Activated CD4-positive, alpha-beta T cell treated with anti-CD3 and anti-CD28 coated beads for 1 hour (primary cell): ENCODE data around the gene IP6K2.
"Not testable (repeated sequence)": the region's sequence is repeated elsewhere in the genome, so short reads cannot be mapped to it uniquely, and the experiment has no call there.

Experiments
- DNase-seq: peaks from one replicate; pipeline ENCODE4 v3.0.0-alpha.2; 2020

Gene IP6K2

GRCh38 chr3:48716982-48717746, at the start of gene IP6K2:
IP6K2 (minus strand) TSS chr3:48717221; CDS start chr3:48695291, 21,930 bp downstream.
- DNase-seq = peak; percentile 97

GRCh38 chr3:48765376-48765775, 48.4 kb upstream of the IP6K2 start:
- DNase-seq = no peak

- no peak for DNase-seq
Observed at GRCh38 chr3:48762816-48763215, 45.8 kb upstream of the IP6K2 start.

GRCh38 chr3:48759991-48760540, 43.0 kb upstream of the IP6K2 start:
- DNase-seq = not testable (repeated sequence)

GRCh38 chr3:48759531-48759930, 42.5 kb upstream of the IP6K2 start:
- not testable (repeated sequence) for DNase-seq

- no peak for DNase-seq
Observed at GRCh38 chr3:48759071-48759470, 42.0 kb upstream of the IP6K2 start.

GRCh38 chr3:48756640-48757039, 39.6 kb upstream of the IP6K2 start:
- no peak for DNase-seq

GRCh38 chr3:48750856-48751255, 33.8 kb upstream of the IP6K2 start:
- no peak for DNase-seq

GRCh38 chr3:48748754-48749153, 31.7 kb upstream of the IP6K2 start:
- no peak for DNase-seq

- DNase-seq = no peak
Observed at GRCh38 chr3:48747706-48748105, 30.7 kb upstream of the IP6K2 start.

GRCh38 chr3:48747015-48747615, 30.1 kb upstream of the IP6K2 start:
- no peak for DNase-seq

- no peak for DNase-seq
Observed at GRCh38 chr3:48743773-48744172, 26.8 kb upstream of the IP6K2 start.

- not testable (repeated sequence) for DNase-seq
Observed at GRCh38 chr3:48741226-48741625, 24.2 kb upstream of the IP6K2 start.

GRCh38 chr3:48739955-48740823, 23.2 kb upstream of the IP6K2 start:
- DNase-seq = peak; percentile 24

- no peak for DNase-seq
Observed at GRCh38 chr3:48739617-48739954, 22.6 kb upstream of the IP6K2 start.

- DNase-seq = no peak
Observed at GRCh38 chr3:48738926-48739616, 22.1 kb upstream of the IP6K2 start.

- no peak for DNase-seq
Observed at GRCh38 chr3:48738144-48738536, 21.1 kb upstream of the IP6K2 start.

- not testable (repeated sequence) for DNase-seq
Observed at GRCh38 chr3:48735075-48735767, 18.2 kb upstream of the IP6K2 start.

- DNase-seq = not testable (repeated sequence)
Observed at GRCh38 chr3:48734541-48734940, 17.5 kb upstream of the IP6K2 start.

GRCh38 chr3:48733752-48734518, 16.9 kb upstream of the IP6K2 start:
- DNase-seq = not testable (repeated sequence)

- DNase-seq = no peak
Observed at GRCh38 chr3:48727511-48727910, 10.5 kb upstream of the IP6K2 start.
